ENCODE measurements around the gene CPXM2. TPM values are rescaled to one million over a fixed set of nuclear protein-coding genes. Genes with fewer than 3 reads are reported as not detected.

CPXM2 gene
- polyA plus RNA-seq (2011; rRNA removed) (not detected in 2 replicates), polyA plus RNA-seq (2017; fragmentation: RNase III; extraction: RNeasy Plus Mini Kit Qiagen cat#74134 plus additional on column Dnase treatment) (not detected in 3 replicates), polyA minus RNA-seq (2011; rRNA and poly(A)+ RNA removed) (not detected in 2 replicates)
- not detected in 2 replicates for polyA plus RNA-seq (2012; cell fraction: cytosol; rRNA removed)
- polyA plus RNA-seq (2012; cell fraction: nucleus; rRNA removed), result not detected in 2 replicates

- 57% methylated on average over 32 of the region's 80 CpGs for WGBS (ENCODE audit: missing lambda C conversion rate)
- no peak for ATAC-seq
- CTCF ChIA-PET, result interaction anchor here (2.9 kb wide), 1 partner anchor 13 kb away, joined by 7 read pairs; no protein-coding TSS in a partner anchor
Measured at GRCh38 chr10:123891144-123892071, at the start of gene CPXM2. Gene CPXM2, minus strand, starts transcription at chr10:123891807. Its CDS starts 148 bp downstream, at chr10:123891659.

GRCh38 chr10:123939591-123939990 is 48.0 kb upstream of the CPXM2 start:
- H3K9me3 ChIP-seq, result no peaks in the 10 kb centered on the region
- H3K27ac ChIP-seq, result no peak overlapping the region
- FAIRE-seq (no peak), ATAC-seq (no peak), DNase-seq (ENCODE audit: low read depth in 1 of 2, low spot score in 1 of 2) (no peak)
- WGBS (ENCODE audit: missing lambda C conversion rate), result 31% methylated on average over 7 of the region's 7 CpGs
- CTCF ChIA-PET, result no interaction called here
- no peak overlapping the region for H3K4me3 ChIP-seq
- H3K4me1 ChIP-seq, result no peaks in the 10 kb centered on the region
- no peak overlapping the region for H3K4me2 ChIP-seq
- TF ChIP-seq JUNB (IDR thresholded peaks at IDR 0.05) (no peak), SMC3 (IDR thresholded peaks at IDR 0.05) (no peak), JUN (IDR thresholded peaks at IDR 0.05) (no peak), MYC (IDR thresholded peaks at IDR 0.05; ENCODE audit: borderline replicate concordance, low read length) (no peak), RARB (CRISPR knock-in tag; IDR thresholded peaks at IDR 0.05) (no peak), HDAC2 (IDR thresholded peaks at IDR 0.05) (no peak), TFCP2L1 (CRISPR knock-in tag; IDR thresholded peaks at IDR 0.05) (no peak), HOXB13 (CRISPR knock-in tag; IDR thresholded peaks at IDR 0.05; ENCODE audit: low read depth) (no peak), HES2 (IDR thresholded peaks at IDR 0.05) (no peak), ELK1 (IDR thresholded peaks at IDR 0.05; ENCODE audit: low read depth, low read length) (no peak), MAX (IDR thresholded peaks at IDR 0.05) (no peak), HMGXB4 (CRISPR knock-in tag; IDR thresholded peaks at IDR 0.05; ENCODE audit: borderline replicate concordance) (no peak), ZC3H11A (IDR thresholded peaks at IDR 0.05) (no peak), FOSL2 (IDR thresholded peaks at IDR 0.05) (no peak), FOSL2 (CRISPR knock-in tag; IDR thresholded peaks at IDR 0.05) (no peak), GATA3 (IDR thresholded peaks at IDR 0.05; ENCODE audit: borderline replicate concordance) (no peak), HEYL (CRISPR knock-in tag; IDR thresholded peaks at IDR 0.05) (no peak), PHF8 (IDR thresholded peaks at IDR 0.05; ENCODE audit: borderline replicate concordance, low read depth) (no peak)
- POLR2A ChIA-PET, result no interaction called here

More at GRCh38 chr10:123891144-123892071, at the start of gene CPXM2:
- Histone ChIP-seq H3K4me1 (no peaks in the 10 kb centered on the region), H3K4me2 (no peak within 1 kb of the TSS), H3K4me3 (no peak within 1 kb of the TSS), H3K9me3 (no peaks in the 10 kb centered on the region), H3K27ac (no peak within 1 kb of the TSS)
- no peak for DNase-seq (ENCODE audit: low read depth in 1 of 2, low spot score in 1 of 2)
- POLR2A ChIA-PET, result no interaction called here
- TF ChIP-seq NFE2L2 (conservative IDR thresholded peaks at IDR 0.05; ENCODE audit: low read length), result no peak
- no peak for TF ChIP-seq FOXS1 (CRISPR knock-in tag; IDR thresholded peaks at IDR 0.05)
- no peak for TF ChIP-seq HOXB5 (CRISPR knock-in tag; IDR thresholded peaks at IDR 0.05)
- TF ChIP-seq JUNB (IDR thresholded peaks at IDR 0.05), result no peak
- TF ChIP-seq TP53 (CRISPR knock-in tag; IDR thresholded peaks at IDR 0.05), result no peak
- no peak for TF ChIP-seq ZFP36 (IDR thresholded peaks at IDR 0.05; ENCODE audit: borderline replicate concordance, partially characterized antibody)
- FAIRE-seq, result no peak
